Stimulated activated naive CD4-positive, alpha-beta T cell (primary cell): ENCODE measurements around the gene CEP131.

Source experiments
- DNase-seq, 6 experiments: peaks; one replicate each; lab custom pipeline; 2025; lab: John Stamatoyannopoulos, UW

The CEP131 gene

GRCh38 chr17:81199482-81199830 lies 23.3 kb downstream of the CEP131 start:
- no peak for DNase-seq

GRCh38 chr17:81198826-81199481 lies 23.8 kb downstream of the CEP131 start:
- no peak for DNase-seq

- DNase-seq = no peak
Observed at GRCh38 chr17:81197831-81198490, 24.8 kb downstream of the CEP131 start.

- DNase-seq = no peak
Observed at GRCh38 chr17:81197409-81197795, 25.4 kb downstream of the CEP131 start.

GRCh38 chr17:81196505-81197408 lies 26.0 kb downstream of the CEP131 start:
- no peak for DNase-seq

- no peak for DNase-seq
Observed at GRCh38 chr17:81195941-81196495, 26.7 kb downstream of the CEP131 start.

GRCh38 chr17:81194941-81195901 lies 27.5 kb downstream of the CEP131 start:
- no peak for DNase-seq

- no peak for DNase-seq
Observed at GRCh38 chr17:81194225-81194760, 28.5 kb downstream of the CEP131 start.

GRCh38 chr17:81193470-81194224 lies 29.1 kb downstream of the CEP131 start:
- no peak for DNase-seq

GRCh38 chr17:81193051-81193410 lies 29.7 kb downstream of the CEP131 start:
- no peak for DNase-seq

- DNase-seq = no peak
Observed at GRCh38 chr17:81192386-81193050, 30.2 kb downstream of the CEP131 start.

GRCh38 chr17:81191646-81192045 lies 31.1 kb downstream of the CEP131 start:
- no peak for DNase-seq

- DNase-seq = no peak
Observed at GRCh38 chr17:81191116-81191515, 31.6 kb downstream of the CEP131 start.

GRCh38 chr17:81190591-81190990 lies 32.2 kb downstream of the CEP131 start:
- DNase-seq = no peak

- no peak for DNase-seq
Observed at GRCh38 chr17:81189670-81190530, 32.9 kb downstream of the CEP131 start.

- DNase-seq = no peak
Observed at GRCh38 chr17:81189016-81189415, 33.7 kb downstream of the CEP131 start.

GRCh38 chr17:81188491-81188840 lies 34.3 kb downstream of the CEP131 start:
- DNase-seq = no peak

GRCh38 chr17:81187586-81188490 lies 34.9 kb downstream of the CEP131 start:
- DNase-seq = no peak
